HepG2 (cell line): Measurements from ENCODE around the gene MGAT5. TPM values are rescaled to one million over a fixed set of nuclear protein-coding genes. Genes with fewer than 3 reads are reported as not detected.

ENCODE experiments used
- ATAC-seq: fragments of 200-7000 bp; cut with Tn5 transposase; 3 replicates; pipeline ENCODE4 v1.9.1; 2020; ENCODE audit warnings: mild to moderate bottlenecking, moderate library complexity
- BruUV-seq: library from RNA; stranded (reverse); fragments of 400-500 nt; replicated peaks from 2 replicates; lab custom pipeline; 2021; lab: Mats Ljungman, UMichigan
- CTCF ChIA-PET: fragments of 300-600 bp; formaldehyde crosslinking; extraction: SDS; loops from one replicate; lab custom pipeline; 2021; ENCODE audit warnings: low total read pairs, inconsistent platforms, low intra/inter-chr PET ratio; lab: Yijun Ruan, JAX
- POLR2A ChIA-PET: fragments of 350-600 bp; sonication (Branson Sonifier 250); formaldehyde crosslinking; loops from one replicate; lab custom pipeline; 2020; ENCODE audit warnings: antibody characterized with exemption, inconsistent platforms; lab: Yijun Ruan, JAX
- DNase-seq: peaks from one replicate; pipeline ENCODE4 v3.0.0-alpha.2; 2015; ENCODE audit warnings: low spot score
- FAIRE-seq: peaks from 3 replicates; lab custom pipeline; 2011; peaks lifted over from hg19 to GRCh38; lab: Jason Lieb, UNC
- H2AFZ ChIP-seq: one replicate; pipeline ENCODE4 v1.6.1; 2011; ENCODE audit warnings: low read length, inconsistent platforms
- H3K27ac ChIP-seq: fragments of 300-600 bp; 3 replicates; pipeline ENCODE4 v1.8.0; 2011; ENCODE audit warnings: mixed run types, mild to moderate bottlenecking, mixed read lengths, low read length, inconsistent platforms; ENCODE audit not compliant: insufficient read depth; ENCODE audit errors: extremely low read length
- H3K27me3 ChIP-seq, 2 experiments: fragments of 200-600 bp in 1 of 2; 2 replicates in 1 of 2; 3 replicates in 1 of 2; pipeline versions ENCODE4 v1.6.0 to v1.8.0; 2011; ENCODE audit warnings: low read length in 2 of 2, mild to moderate bottlenecking in 2 of 2, moderate library complexity in 2 of 2, inconsistent platforms in 1 of 2; ENCODE audit not compliant: insufficient read depth in 2 of 2, control insufficient read depth in 1 of 2
- H3K36me3 ChIP-seq, 2 experiments: fragments of 200-600 bp in 1 of 2; replicated peaks in 1 of 2; 2 replicates in 1 of 2; 3 replicates in 1 of 2; pipeline versions ENCODE4 v1.5.1 to v1.8.0; 2011; ENCODE audit warnings: low read length in 2 of 2, inconsistent platforms in 1 of 2; ENCODE audit not compliant: insufficient read depth in 2 of 2, control insufficient read depth in 1 of 2
- H3K4me1 ChIP-seq: 2 replicates; pipeline ENCODE4 v1.5.1; 2012; ENCODE audit warnings: low read length, inconsistent platforms; ENCODE audit not compliant: insufficient read depth
- H3K4me2 ChIP-seq: 2 replicates; pipeline ENCODE4 v1.6.0; 2011; ENCODE audit warnings: low read depth, low read length, inconsistent platforms
- H3K4me3 ChIP-seq, 3 experiments: fragments of 200-600 bp in 1 of 3; sonication (generic), shearing (Covaris generic) in 1 of 3; replicated peaks in 1 of 3; 2 replicates each; pipeline ENCODE4 v1.5.1; 2011 to 2016; ENCODE audit warnings: low read length in 3 of 3, inconsistent platforms in 2 of 3, low read depth in 2 of 3, mild to moderate bottlenecking in 2 of 3, control low read depth in 1 of 3, mixed read lengths in 1 of 3; ENCODE audit not compliant: insufficient read depth in 1 of 3
- H3K79me2 ChIP-seq: one replicate; pipeline ENCODE4 v1.6.1; 2011; ENCODE audit warnings: low read length, inconsistent platforms; ENCODE audit not compliant: insufficient read depth
- H3K9ac ChIP-seq: 2 replicates; pipeline ENCODE4 v1.6.0; 2011; ENCODE audit warnings: mild to moderate bottlenecking, low read depth, low read length, inconsistent platforms; ENCODE audit not compliant: insufficient read depth
- H3K9me3 ChIP-seq: 2 replicates; pipeline ENCODE4 v1.5.1; 2012; ENCODE audit warnings: mild to moderate bottlenecking, low read length
- H4K20me1 ChIP-seq: 2 replicates; pipeline ENCODE4 v1.6.0; 2011; ENCODE audit warnings: inconsistent platforms, mild to moderate bottlenecking, low read length, moderate library complexity; ENCODE audit not compliant: insufficient read depth
- ATF4 ChIP-seq, 2 experiments: fragments of 450-650 bp in 1 of 2; sonication (generic) in 1 of 2; formaldehyde crosslinking; IDR thresholded peaks; 2 replicates each; pipeline versions ENCODE4 v1.5.0 to v1.8.0; 2020 to 2022; ENCODE audit warnings: mild to moderate bottlenecking in 1 of 2, missing genetic modification reagents in 1 of 2
- HIC2 ChIP-seq: sonication (generic); formaldehyde crosslinking; IDR thresholded peaks from 2 replicates; pipeline ENCODE4 v1.9.0; 2022; ENCODE audit warnings: low read depth, missing genetic modification reagents
- ISX ChIP-seq: sonication (generic); formaldehyde crosslinking; conservative IDR thresholded peaks from 2 replicates; pipeline ENCODE4 v1.5.0; 2020; ENCODE audit warnings: missing genetic modification reagents
- MED8 ChIP-seq: sonication (generic); formaldehyde crosslinking; IDR thresholded peaks from 2 replicates; pipeline ENCODE4 v1.8.1; 2023; ENCODE audit warnings: mild to moderate bottlenecking, missing genetic modification reagents; ENCODE audit not compliant: insufficient replicate concordance
- SIN3A ChIP-seq: IDR thresholded peaks from 2 replicates; pipeline ENCODE4 v1.6.1; 2011; ENCODE audit warnings: low read depth, mild to moderate bottlenecking, control low read depth, low read length, borderline replicate concordance
- TEAD2 ChIP-seq: sonication (generic); formaldehyde crosslinking; IDR thresholded peaks from 2 replicates; pipeline ENCODE4 v1.9.0; 2021; ENCODE audit warnings: missing genetic modification reagents
- THAP9 ChIP-seq: sonication (generic); formaldehyde crosslinking; IDR thresholded peaks from 2 replicates; pipeline ENCODE4; 2020; ENCODE audit warnings: missing genetic modification reagents, mild to moderate bottlenecking, borderline replicate concordance
- ZNF264 ChIP-seq: sonication (generic); formaldehyde crosslinking; IDR thresholded peaks from 2 replicates; pipeline ENCODE4 v1.4.0; 2020; ENCODE audit warnings: missing genetic modification reagents
- ZNF430 ChIP-seq: sonication (generic); formaldehyde crosslinking; IDR thresholded peaks from 2 replicates; pipeline ENCODE4 v1.9.0; 2021; ENCODE audit warnings: mild to moderate bottlenecking, missing genetic modification reagents
- ZNF441 ChIP-seq: sonication (generic); formaldehyde crosslinking; IDR thresholded peaks from 2 replicates; pipeline ENCODE4 v1.7.0; 2021; ENCODE audit warnings: missing genetic modification reagents, borderline replicate concordance
- ZNF580 ChIP-seq: IDR thresholded peaks from 2 replicates; pipeline ENCODE4 v1.6.1; 2016; ENCODE audit warnings: low read depth, borderline replicate concordance
- WGBS: methylation state at CpG from one replicate; pipeline ENCODE4 v1.1.6; 2017; ENCODE audit warnings: low lambda C conversion rate; 5-methylcytosine and 5-hydroxymethylcytosine counted together
- in situ Hi-C: cut with HindIII; loops from 2 replicates; pipeline ENCODE4 v1.10.0; 2017; ENCODE audit warnings: low pct_unique_long_range_greater_than_20kb; ENCODE audit not compliant: extremely low pct_ligation_motif_present
- intact Hi-C: fragments of 100-400 bp; cut with micrococcal nuclease; formaldehyde crosslinking; loops from one replicate; pipeline ENCODE4 v1.10.0; 2022; ENCODE audit not compliant: unreplicated experiment
- polyA plus RNA-seq, 8 experiments: library from polyadenylated mRNA; depleted of rRNA in 3 of 8; stranded (reverse) in 7 of 8; unstranded in 1 of 8; fragments of >200 nt; fragmentation: Illumina TruSeq in 4 of 8; extraction: Trizol in 4 of 8; gene quantifications; 2 replicates each; pipeline versions ENCODE4 v1.2.1 to v1.2.3, GENCODE V29; 2011 to 2016; ENCODE audit warnings: low read depth in 4 of 8, missing spikeins in 1 of 8, mixed read lengths in 1 of 8; ENCODE audit not compliant: insufficient read depth in 1 of 8
- total RNA-seq, 5 experiments: library from RNA; depleted of rRNA; stranded (reverse); fragments of >200 nt; fragmentation: Illumina TruSeq; extraction: Trizol; gene quantifications; 2 replicates each; pipeline ENCODE4 v1.2.3, GENCODE V29; 2016; ENCODE audit warnings: low read depth in 1 of 5

The MGAT5 gene
- total and polyA plus RNA-seq, 2 of the 13 experiments (the other 11 are each of a cell fraction or from before 2014, with no cell fraction given) = 33.1 to 60.2 TPM

- FAIRE-seq (no peak), ATAC-seq (no peak), DNase-seq (no peak)
- no peaks in the 10 kb centered on the region for H3K9me3 ChIP-seq
- H3K36me3 ChIP-seq = peaks cover 9 to 42% of the 10 kb centered on the region in 2 experiments
- in situ Hi-C loops = no loop called here
- BruUV-seq = no TSS peak
- no peaks in the 10 kb centered on the region for H3K27me3 ChIP-seq
- ChIA-PET CTCF (no interaction called here), POLR2A (no interaction called here)
- H3K9ac ChIP-seq = no peak overlapping the region
- no peak overlapping the region for H3K27ac ChIP-seq
- intact Hi-C loops = no loop called here
- H3K4me3 ChIP-seq = no peak overlapping the region
- no peaks in the 10 kb centered on the region for H3K79me2 ChIP-seq
- no peaks in the 10 kb centered on the region for H4K20me1 ChIP-seq
- no peak overlapping the region for H2AFZ ChIP-seq
- H3K4me2 ChIP-seq = no peak overlapping the region
- 98% methylated on average over 4 of the region's 4 CpGs for WGBS
- H3K4me1 ChIP-seq = no peaks in the 10 kb centered on the region
- TF ChIP-seq ATF4 (CRISPR knock-in tag; IDR thresholded peaks at IDR 0.05) = no peak
- no peak for TF ChIP-seq ZNF580
- TF ChIP-seq MED8 (CRISPR knock-in tag) = no peak
These were observed 92.3 kb downstream of the MGAT5 start for GRCh38 chr2:134346141-134346540.

GRCh38 chr2:134347756-134348155, 93.9 kb downstream of the MGAT5 start:
- H3K9me3 ChIP-seq = no peaks in the 10 kb centered on the region
- CTCF ChIA-PET = no interaction called here
- H3K4me1 ChIP-seq = no peaks in the 10 kb centered on the region
- no peak overlapping the region for H3K4me2 ChIP-seq
- no peak overlapping the region for H3K9ac ChIP-seq
- no peak overlapping the region for H3K4me3 ChIP-seq
- H3K36me3 ChIP-seq = peaks cover 10 to 46% of the 10 kb centered on the region in 2 experiments
- no TSS peak for BruUV-seq
- no peak overlapping the region for H2AFZ ChIP-seq
- no peaks in the 10 kb centered on the region for H4K20me1 ChIP-seq
- WGBS = 60% methylated on average over 3 of the region's 3 CpGs
- H3K27ac ChIP-seq = no peak overlapping the region
- POLR2A ChIA-PET = interaction anchor here (1.3 kb wide), 1 partner anchor 11 kb away, joined by 3 read pairs; no protein-coding TSS in a partner anchor
- ATAC-seq = no peak
- intact Hi-C loops (no loop called here), in situ Hi-C loops (no loop called here)
- H3K79me2 ChIP-seq = no peaks in the 10 kb centered on the region
- no peaks in the 10 kb centered on the region for H3K27me3 ChIP-seq
- FAIRE-seq = no peak
- DNase-seq = no peak
- TF ChIP-seq TEAD2 (CRISPR knock-in tag) = no peak
- no peak for TF ChIP-seq ZNF264 (CRISPR knock-in tag)
- TF ChIP-seq HIC2 (CRISPR knock-in tag) = no peak
- TF ChIP-seq SIN3A = no peak
- TF ChIP-seq THAP9 (CRISPR knock-in tag) = no peak
- no peak for TF ChIP-seq ISX (CRISPR knock-in tag)
- TF ChIP-seq ZNF430 (CRISPR knock-in tag) = no peak
- no peak for TF ChIP-seq ZNF441 (CRISPR knock-in tag)
